NCI-H2227 treated with DMSO at 0.1 percent for 48 hours (cell line): ENCODE results near the gene GNB5.
"Not testable (repeated sequence)": the region's sequence is repeated elsewhere in the genome, so short reads cannot be mapped to it uniquely, and the experiment has no call there.

Source experiments
- DNase-seq: peaks from one replicate; lab custom pipeline; 2025; lab: John Stamatoyannopoulos, UW

GNB5 gene

GRCh38 chr15:52112203-52112750 lies 78.9 kb downstream of the GNB5 start:
- no peak for DNase-seq

GRCh38 chr15:52111517-52112202 lies 79.5 kb downstream of the GNB5 start:
- no peak for DNase-seq

GRCh38 chr15:52109559-52110451 lies 81.4 kb downstream of the GNB5 start:
- DNase-seq: no peak

GRCh38 chr15:52107238-52107637 lies 84.0 kb downstream of the GNB5 start:
- DNase-seq: no peak

- no peak for DNase-seq
Measured at GRCh38 chr15:52106641-52107040, 84.6 kb downstream of the GNB5 start.

- no peak for DNase-seq
Measured at GRCh38 chr15:52105846-52106245, 85.3 kb downstream of the GNB5 start.

GRCh38 chr15:52104532-52105004 lies 86.6 kb downstream of the GNB5 start:
- no peak for DNase-seq

GRCh38 chr15:52103217-52104207 lies 87.7 kb downstream of the GNB5 start:
- no peak for DNase-seq

- no peak for DNase-seq
Measured at GRCh38 chr15:52102463-52102862, 88.7 kb downstream of the GNB5 start.

GRCh38 chr15:52101542-52102323 lies 89.5 kb downstream of the GNB5 start:
- no peak for DNase-seq

GRCh38 chr15:52100807-52101442 lies 90.3 kb downstream of the GNB5 start:
- no peak for DNase-seq

GRCh38 chr15:52099651-52100272 lies 91.4 kb downstream of the GNB5 start:
- no peak for DNase-seq

- DNase-seq: no peak
Measured at GRCh38 chr15:52098323-52098722, 92.9 kb downstream of the GNB5 start.

- no peak for DNase-seq
Measured at GRCh38 chr15:52097180-52097579, 94.0 kb downstream of the GNB5 start.

- DNase-seq: not testable (repeated sequence)
Measured at GRCh38 chr15:52096536-52096935, 94.7 kb downstream of the GNB5 start.

- no peak for DNase-seq
Measured at GRCh38 chr15:52095597-52096262, 95.5 kb downstream of the GNB5 start.

- no peak for DNase-seq
Measured at GRCh38 chr15:52094811-52095584, 96.2 kb downstream of the GNB5 start.
